GM19023 (cell line): ENCODE data around the gene PFKFB1.
"Not testable (repeated sequence)": the region's sequence is repeated elsewhere in the genome, so short reads cannot be mapped to it uniquely, and the experiment has no call there.

ENCODE experiments used
- ATAC-seq: cut with Tn5 transposase; IDR thresholded peaks from one replicate; pipeline ENCODE4 v1.9.1; 2021; ENCODE audit warnings: mild to moderate bottlenecking, moderate library complexity; ENCODE audit not compliant: unreplicated experiment

The PFKFB1 gene

DNA sequence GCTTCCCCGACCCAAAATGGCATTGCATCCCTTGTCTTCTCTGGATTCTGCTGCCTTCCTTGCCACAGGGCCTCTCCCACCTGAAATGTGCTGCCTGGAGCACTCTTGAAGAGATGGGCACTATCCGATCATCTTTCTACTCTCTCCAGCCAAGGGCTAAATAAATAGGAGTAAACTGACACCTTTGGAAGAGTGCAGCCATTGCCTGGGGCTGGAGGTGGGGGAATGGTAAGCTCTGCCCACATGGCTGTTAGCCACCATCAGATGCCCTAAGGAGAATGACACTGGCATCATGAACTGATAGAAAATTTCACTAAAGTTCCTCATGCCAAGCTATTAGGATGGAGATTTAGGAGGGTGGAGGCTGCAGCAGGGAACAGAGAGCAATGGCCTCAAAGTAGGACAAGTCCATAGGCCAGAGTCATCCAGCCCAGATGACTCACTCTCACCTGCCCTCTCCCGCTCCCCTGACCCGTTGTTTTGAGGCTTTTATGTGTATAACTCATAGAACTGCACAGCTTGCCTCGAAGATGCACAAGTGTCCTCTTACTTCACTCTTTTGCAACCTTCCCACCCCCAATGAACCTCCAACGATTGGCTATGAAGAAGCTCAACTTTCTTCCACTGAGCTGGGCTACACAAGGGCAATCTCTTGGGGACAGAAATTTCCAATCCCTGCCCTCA lies 822 bp upstream of the PFKFB1 start:
- ATAC-seq = no peak

DNA sequence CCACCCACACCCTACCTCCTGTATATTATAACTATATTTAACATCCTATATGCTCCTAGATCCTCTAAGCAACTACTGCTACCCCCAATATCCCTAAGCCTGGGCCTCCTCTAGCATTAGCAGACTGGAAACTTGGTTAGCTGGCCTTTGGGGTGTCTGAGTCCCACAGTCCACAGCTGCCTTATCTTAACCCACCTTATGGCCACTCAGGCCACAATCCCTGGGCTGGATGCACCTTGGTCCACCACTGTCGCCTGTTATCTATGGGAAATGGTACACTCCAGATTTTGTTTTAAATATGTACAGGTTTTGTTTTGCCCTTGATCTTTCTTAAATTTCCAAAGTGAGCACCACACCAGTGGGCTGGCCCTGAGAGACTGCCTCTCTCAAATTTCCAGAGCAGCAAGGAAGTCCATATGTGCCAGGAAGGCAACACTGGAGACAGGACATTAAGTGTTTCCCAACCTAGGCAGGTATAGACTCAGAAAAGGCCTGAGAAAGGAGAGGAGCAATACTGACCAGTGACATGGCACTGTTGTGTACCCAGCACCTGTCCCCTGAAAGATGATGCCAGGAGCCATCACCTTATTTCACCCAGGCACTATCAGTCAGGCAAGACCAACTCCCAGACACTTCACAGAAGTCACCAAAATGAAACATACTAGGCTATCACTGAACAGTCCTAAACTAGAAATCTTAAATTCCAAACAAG lies 921 bp downstream of the PFKFB1 start:
- ATAC-seq = no peak

DNA sequence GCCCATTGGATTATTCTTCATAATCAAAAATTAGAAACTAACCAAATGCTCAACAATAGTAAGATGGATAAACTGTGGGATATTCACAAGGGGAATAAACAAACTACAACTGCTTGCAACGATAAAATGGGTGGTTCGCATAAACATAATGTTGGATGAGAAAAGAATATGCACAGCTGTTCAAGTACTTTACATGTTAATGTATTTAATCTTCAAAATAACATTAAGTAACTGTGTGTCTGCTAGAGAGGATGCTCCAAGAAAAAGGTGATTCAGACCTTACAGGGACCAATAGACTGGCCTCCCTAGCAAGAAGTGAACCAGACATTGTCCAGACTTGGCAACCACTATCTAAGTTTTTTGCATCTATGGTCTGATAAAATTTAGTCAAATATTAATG lies 2.3 kb downstream of the PFKFB1 start:
- no peak for ATAC-seq

DNA sequence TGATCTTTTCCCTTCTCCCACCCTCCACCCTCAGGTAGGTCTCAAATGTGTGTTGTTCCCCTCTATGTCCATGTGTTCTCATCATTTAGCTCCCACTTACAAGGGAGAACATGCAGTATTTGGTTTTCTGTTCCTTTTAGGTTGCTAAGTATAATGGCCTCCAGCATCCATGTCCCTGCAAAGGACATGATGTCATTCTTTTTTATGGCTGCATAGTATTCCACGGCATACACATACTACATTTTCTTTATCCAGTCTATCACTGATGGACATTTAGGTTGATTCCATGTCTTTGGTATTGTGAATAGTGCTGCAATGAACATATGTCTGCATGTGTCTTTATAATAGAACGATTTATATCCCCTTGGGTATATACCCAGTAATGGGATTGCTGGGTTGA lies 10.7 kb downstream of the PFKFB1 start:
- ATAC-seq = not testable (repeated sequence)

DNA sequence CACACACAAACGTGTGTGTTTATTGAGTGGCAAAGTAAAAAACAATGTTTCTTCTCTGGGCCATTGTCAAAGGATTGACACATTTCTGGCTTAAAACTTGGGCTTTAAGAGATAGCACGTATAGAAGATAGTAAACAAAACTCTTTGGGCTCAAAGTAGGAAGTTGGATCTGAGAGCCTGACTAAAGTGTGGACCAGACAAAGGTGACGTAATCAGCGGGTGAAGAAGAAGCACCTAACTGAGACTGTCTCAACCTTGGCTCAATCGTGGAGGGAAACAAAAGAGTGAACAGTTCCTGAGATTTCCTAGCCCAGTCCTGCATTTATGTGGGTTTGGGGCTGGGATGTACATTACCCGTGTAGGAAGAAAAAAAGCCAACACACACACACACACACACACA lies 13.7 kb downstream of the PFKFB1 start:
- ATAC-seq = no peak

DNA sequence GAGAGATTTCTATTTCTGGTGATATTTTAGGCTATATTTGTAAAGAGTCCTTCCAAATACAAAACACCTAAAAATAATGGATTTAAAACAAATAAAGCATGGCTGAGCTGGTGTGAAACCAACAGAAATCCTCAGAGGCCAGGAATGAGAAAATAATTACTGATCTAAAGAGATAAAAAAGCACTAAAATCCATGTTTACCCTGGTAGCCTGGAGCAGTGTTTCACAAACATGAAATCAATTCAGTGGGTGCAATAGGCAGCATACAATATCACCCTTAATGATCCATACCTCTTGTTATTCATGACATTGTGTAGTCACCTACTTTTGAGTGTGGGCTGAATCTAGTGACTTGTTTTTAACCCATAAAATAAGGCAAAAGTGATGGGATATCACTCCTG lies 14.6 kb downstream of the PFKFB1 start:
- no peak for ATAC-seq

DNA sequence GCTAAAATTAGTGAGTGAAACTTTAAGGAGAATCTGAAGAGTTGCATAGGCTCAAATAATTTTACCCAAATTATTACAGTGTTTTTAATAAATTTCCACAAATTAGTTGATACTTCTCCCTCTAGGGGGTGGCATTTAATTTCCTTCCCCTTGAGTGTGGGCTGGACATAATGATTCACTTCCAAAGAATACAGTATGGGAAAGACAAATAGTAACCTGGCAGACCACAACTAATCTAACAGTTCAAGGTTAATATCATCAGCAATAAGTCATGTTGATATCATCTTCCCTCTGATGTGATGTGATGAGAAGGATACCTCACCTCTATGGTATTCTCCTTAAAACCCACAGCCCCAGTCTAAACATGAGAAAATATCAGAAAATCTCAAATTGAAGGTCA lies 15.5 kb downstream of the PFKFB1 start:
- no peak for ATAC-seq

DNA sequence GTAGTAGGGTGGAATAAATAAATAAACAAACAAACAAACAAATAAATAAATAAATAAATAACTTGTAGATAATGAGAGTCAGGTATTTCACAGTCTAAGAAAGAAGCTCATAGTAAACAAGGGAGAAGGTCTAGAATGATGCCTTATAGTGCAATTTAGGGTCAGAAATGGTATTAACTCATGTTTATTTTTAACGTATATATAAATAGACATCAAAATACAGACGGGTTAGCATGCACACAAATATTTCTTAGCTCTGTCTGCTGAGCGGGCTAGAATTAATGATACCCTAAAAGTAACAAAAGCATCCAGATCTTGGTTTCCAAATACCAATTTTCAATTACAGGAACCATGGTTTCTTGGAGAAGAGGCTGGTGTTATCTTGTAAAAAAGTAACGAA lies 16.6 kb downstream of the PFKFB1 start:
- no peak for ATAC-seq

DNA sequence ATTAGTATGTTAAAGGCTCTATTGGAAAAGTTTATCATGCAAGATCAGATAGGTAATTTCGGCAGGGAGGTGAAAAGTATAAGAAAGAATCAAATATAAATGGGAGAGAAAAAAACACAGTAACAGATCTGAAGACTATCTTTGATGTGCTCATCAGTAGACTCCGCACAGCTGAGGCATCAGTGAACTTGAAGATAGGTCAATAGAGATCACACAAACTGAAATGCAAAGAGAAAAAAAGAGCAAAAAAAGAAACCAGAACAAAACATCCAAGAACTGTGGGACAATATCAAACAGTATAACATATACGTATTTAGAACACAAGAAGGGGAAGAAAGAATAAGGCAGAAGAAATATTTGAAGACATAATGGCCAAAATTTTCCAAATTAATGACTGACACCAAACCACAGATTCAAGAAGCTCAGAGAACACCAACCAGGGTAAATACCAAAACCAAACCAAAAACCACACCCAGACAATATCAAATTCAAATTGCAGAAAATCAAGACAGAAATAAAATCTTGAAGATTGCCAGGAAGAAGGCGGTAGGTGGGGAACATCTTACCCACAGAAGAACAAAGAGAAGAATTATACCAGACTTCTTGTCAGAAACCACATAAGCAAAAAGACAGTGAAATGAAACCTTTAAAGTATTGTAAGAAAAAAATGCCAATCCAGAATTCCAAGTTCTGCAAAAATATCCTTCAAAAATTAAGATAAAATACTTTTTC lies 29.1 kb downstream of the PFKFB1 start:
- no peak for ATAC-seq

DNA sequence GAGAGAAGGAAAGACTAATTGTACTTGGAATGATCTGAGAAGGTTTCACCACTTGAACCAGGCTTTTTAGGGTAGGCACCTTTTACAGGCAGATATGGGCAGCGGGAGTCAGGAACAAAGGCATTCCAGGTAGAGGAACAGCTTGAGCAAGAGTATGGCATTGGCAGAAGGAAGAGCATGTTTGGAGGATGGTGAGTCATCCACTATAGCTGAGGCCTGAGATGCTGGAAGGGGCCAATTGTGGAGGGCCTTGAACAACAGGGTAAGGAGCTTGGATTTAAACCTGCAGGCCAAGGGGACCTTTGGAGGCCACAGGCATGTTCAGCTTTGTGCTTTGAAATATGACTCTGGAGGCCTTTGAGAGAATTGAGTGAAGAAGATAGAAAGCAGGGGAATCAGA lies 32.2 kb downstream of the PFKFB1 start:
- ATAC-seq = no peak

DNA sequence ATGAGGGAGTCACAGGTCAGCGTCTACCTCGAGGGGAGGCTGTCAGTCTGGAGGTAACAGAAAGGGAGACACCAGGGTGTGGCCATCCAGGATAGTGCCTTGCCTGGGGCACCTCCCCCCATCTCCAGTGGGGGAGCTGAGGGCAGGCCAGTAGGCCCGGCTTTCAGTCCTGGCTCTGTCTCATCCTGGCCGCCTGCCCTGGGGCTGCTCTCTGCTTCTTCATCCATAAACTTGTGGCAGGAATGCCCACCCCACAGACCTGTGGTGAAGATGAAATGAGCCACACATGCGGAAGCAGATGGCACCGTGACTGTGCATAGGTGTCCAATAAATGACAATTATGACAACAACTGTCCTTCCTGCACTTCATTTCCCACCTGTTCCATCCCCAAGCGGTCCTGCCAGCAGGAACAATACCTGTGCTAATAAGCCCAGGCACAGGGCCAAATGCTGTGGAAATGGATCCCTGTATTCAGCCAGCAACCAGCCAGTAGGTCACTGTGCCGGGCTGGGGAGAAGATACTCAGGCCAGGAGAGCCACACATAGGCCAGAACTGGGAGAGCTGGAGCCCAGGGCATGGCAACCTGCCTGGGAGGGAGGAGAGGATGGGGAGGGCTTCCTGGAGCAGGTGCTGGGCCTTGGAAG lies 43.1 kb downstream of the PFKFB1 start:
- ATAC-seq = no peak

DNA sequence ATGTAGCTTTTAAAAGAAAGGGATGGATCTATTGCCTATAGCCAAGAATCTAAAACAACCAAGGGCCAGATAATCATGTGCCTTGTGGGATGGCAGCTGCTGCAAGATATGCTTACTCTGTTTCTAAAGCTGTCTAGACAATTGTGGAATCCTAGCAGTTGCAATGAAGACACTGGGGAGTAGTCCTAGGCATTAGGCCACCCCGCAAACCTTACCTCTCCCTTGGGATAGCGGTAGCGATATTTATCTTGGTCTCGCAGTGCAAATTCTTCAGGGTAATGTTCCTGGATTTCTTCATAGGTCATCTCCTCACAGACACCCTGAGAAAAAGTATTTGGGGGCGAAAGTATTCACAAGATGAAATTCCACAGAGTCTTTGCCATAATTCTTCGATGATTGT lies 48.8 kb downstream of the PFKFB1 start:
- ATAC-seq = no peak

DNA sequence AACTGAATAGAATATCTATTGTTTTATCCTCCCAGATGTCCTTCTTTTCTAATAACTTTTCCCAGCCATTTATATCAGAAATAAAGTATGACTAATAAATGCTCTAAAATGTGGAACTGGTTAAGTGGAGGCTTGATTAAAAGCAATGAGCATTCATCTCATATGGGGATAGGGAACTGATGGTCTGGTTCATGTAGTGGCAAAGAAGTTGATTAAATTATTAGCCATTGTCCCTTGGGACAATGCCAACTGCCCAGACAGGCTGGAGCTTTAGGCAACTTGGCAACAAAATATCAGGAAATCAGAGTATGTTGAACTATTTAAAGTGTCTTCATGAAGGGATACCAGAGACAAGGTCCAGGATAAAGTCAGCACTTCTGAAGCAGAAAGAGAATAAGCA lies 49.2 kb downstream of the PFKFB1 start:
- ATAC-seq = no peak

DNA sequence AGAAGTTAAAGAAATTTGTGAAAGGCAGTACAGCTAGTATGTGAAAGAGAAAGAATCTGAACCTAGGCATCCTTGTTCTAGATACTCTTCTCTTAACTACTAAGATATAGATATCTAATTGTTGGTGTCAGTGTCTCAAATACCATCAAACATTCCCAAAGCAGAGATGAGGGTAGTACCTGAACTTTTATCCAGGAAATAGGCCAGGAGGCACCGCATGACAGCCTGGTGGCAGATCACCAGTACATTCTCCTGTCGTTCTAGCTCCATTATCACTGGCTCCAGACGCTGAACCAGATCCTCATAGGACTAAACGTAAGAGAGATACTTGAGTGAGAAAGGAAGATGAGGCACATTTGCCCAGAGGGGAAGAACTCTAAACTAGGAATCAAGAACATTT lies 56.6 kb downstream of the PFKFB1 start:
- ATAC-seq = no peak

DNA sequence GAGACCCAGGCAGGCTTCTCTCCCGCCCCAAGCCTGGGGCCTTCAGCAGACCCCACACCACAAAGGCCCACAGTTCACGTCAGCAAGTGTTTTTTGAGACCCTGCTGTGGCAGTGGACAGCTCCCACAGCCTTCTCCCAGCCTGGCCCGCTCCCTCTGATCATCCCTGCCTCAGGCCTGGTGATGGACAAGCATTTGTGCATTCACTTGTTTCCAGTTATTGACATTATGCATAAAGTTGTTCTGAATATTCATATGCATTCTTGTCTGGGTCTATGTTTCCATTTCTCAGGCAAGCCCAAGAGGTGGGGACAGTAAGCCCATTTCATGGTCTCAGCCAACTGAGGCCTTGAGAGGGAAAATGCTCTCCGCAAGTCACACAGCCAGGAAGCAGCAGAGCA lies 58.7 kb downstream of the PFKFB1 start:
- no peak for ATAC-seq

DNA sequence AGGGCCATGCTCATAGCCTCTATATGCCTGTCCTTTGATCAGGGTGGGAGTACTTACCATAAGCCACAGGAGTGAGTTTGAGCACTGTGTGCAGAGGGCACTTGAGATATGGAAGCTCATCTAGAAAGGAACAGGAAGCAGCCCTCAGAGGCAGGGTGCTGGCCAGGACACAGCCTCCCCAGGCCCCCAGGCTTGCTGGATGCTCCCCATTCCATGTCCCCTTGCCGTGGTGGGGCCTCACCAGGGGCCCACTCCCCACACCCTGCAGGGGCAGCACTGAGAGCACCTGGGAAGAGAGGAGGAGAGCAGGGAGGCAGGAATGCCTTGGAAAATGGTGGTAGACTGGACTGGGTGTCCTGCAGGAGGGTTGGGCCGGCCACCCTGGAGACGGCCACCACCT lies 59.1 kb downstream of the PFKFB1 start:
- no peak for ATAC-seq

DNA sequence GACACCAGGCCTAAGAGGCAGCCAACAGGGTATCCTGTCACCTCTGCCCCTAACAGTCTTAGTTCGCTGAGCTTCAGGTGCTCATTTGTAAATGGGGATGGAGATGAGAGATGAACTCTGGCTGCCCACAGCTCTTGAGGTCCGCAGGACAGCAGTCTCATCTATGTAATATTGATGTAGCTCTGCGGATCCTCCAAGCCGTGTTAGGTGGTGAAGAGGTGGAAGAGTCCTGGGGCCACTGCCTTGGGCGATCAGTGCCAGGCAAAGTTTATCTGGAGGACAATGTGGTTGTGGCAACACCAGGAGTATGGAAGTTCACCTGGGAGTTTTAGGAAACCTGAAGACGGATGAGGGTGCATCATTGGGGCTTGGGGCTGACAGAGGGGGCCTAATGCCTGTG lies 59.9 kb downstream of the PFKFB1 start:
- ATAC-seq = no peak

DNA sequence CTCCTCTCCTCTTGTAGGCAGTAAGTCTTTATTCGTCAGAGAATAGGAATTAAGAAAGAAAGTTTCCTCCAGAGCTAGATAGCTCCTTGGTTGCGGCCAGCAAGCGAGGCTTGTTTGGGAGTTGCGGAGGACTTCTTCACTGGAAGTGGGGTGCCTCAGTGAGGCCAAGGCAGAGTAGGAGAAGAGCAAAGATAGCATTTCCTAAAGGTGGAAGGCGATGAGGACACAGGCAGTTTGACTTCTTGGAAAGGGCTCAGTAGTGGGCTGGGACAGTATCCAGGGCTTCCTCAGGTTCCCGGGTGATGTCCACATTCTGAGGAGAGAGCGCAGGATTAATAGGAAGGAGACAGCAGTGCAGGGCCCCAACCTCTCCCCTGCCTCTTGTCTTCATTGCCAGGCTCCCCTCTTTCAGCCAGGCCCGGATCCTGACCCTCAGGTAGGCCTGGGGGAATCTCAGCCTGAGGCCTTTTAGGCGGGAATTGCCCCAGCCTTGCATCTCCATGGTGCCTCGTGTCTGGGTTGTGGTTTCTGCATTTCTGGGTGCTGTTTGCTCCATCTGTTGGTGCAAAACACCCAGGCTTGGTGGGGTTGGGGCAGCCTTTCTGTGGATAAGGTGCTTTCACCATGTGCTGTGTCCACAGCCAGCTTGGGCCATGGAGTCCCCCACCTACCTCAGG lies 60.7 kb downstream of the PFKFB1 start:
- ATAC-seq = no peak

DNA sequence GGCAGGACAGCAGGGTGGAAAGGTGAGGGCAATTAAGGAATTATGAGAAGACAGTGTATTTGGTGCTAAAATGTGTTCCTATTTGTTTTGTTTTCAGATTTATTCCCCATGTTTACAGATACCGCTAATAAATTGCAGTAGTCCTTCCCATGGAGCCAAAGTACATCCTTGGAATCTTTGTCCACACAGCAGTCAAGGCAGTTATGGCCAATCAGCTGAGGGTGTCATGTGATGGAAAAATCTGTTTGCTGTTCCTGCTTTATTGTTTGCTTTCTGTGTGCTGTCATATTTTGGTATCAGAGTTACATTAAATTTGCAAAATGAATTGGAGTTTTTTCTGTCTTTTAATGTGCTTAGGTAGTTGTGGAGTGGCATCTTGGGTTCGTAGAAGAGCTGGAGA lies 62.9 kb downstream of the PFKFB1 start:
- no peak for ATAC-seq

DNA sequence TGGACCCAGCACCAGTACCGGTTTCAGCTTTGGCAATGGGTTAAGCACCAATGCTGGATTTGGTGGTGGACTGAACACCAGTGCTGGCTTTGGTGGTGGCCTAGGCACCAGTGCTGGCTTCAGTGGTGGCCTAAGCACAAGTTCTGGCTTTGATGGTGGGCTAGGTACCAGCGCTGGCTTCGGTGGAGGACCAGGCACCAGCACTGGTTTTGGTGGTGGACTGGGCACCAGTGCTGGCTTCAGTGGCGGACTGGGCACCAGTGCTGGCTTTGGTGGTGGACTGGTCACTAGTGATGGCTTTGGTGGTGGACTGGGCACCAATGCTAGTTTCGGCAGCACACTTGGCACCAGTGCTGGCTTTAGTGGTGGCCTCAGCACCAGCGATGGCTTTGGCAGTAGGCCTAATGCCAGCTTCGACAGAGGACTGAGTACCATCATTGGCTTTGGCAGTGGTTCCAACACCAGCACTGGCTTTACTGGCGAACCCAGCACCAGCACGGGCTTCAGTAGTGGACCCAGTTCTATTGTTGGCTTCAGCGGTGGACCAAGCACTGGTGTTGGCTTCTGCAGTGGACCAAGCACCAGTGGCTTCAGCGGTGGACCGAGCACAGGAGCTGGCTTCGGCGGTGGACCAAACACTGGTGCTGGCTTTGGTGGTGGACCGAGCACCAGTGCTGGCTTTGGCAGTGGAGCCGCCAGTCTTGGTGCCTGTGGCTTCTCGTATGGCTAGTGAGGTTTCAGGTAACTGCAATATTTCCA lies 63.5 kb downstream of the PFKFB1 start:
- ATAC-seq = no peak
